Pons (tissue), 1 donor: ENCODE results near the gene GSTO2.
A peak's percentile ranks its signal among the peaks of the same experiment; 100 is the strongest.
"Not testable (repeated sequence)": the region's sequence is repeated elsewhere in the genome, so short reads cannot be mapped to it uniquely, and the experiment has no call there.

Experiments
- DNase-seq: peaks from one replicate; pipeline ENCODE4 v3.0.0-alpha.2; 2016; ENCODE audit warnings: low spot score

Gene GSTO2

DNA sequence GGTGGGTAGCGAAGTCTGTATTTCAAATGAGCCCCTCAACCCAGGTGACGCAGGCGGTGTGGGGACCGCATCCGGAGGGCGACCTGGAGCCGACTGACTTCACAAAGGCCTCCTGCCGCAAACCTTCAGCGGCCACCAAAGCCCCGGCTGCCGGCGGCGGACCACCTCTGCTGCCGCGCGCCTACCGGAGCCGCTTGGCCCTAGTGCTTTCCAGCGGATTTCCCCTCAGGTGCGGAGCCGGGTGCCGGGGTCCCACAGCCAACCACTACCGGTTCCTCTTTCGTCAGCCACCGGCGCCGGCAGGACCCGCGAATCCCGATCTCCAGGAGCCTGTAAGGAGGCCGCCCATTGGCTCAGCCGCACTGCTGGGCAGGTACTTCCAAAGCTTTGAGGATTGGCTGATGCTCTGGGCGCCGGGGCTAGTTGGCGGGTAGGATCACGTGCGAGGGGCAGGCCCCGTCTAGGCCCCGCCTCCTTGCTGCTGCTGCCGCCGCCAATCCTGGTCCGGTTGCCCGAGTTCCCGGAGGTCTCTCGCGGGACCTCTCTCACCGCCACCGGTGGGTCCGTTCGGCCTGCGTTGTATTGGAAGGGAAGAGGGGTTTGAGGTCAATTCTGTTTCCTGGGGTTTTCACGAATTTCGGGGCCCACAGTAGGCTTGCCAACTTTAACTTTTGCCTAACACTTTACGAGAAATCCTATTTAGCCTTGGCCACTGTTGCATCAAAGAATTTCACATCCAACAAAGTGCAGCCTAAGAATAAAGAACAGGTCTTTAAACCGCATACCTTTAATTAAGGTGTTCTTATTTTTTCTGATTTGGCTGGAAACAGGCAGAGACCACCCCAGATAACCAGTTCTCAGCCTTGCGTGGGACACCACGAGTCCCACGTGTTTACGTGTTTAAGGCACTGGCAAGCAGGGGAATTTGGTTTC, at the start of gene GSTO2:
Gene GSTO2, plus strand, starts transcription at position 472 of the 933 bp plus-strand sequence. CDS start 5,732 bp downstream, outside the sequence.
- peak; percentile 98 for DNase-seq

DNA sequence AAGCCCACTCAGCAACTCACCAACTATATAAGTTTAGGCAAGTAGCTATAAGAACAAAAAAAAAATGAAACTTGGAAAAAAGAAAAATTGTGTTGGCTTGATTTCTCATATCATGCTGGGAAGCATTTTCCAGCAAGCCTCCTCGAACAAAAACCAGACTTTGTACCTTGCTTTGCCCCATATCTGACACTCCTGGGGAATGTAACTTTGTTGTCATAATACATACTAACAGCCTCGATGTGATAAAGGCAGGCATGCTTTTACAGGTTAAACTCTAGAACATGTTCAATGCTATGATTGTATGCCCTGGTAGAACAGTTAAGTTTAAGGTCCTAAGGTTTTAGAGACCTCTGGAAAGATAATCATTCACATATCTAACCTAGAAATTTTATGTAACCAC, 48.5 kb upstream of the GSTO2 start:
- DNase-seq: no peak

DNA sequence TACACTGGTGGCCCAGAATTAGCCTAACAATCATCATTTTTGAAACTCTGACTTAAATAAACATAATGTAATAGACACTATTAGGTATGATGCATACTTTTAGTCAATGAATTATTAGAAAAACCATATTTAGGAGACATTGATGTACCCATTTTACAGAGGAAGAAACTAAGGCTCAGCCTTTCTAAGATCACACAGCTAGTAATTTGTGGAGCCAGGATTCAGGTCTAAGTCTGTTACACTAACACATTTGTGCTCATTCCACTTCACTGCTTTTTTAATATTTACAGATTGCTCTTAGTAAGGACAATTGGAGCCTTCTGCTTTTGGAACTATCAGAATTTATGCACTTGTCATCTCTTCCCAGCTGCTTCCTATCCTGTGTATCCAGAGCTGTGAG, 45.7 kb upstream of the GSTO2 start:
- DNase-seq: no peak

DNA sequence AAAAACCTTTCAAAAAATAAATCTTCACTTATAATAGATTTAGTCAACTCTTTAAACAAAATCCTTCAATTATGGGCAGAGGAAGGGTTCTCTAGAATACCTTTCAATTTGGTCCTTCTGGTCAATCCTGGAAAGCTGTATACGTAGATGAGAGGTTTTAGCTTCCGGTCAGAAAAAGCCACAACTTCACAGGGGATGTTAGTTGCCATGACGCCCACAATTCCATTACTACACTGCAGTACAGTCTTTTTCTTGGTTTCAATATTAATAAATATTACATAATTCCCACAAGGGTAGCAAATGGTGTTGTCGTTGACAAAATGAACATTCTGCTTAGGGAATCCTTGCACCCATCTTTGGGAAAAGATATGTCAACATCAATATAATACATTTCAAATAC, 38.5 kb upstream of the GSTO2 start:
- no peak for DNase-seq

DNA sequence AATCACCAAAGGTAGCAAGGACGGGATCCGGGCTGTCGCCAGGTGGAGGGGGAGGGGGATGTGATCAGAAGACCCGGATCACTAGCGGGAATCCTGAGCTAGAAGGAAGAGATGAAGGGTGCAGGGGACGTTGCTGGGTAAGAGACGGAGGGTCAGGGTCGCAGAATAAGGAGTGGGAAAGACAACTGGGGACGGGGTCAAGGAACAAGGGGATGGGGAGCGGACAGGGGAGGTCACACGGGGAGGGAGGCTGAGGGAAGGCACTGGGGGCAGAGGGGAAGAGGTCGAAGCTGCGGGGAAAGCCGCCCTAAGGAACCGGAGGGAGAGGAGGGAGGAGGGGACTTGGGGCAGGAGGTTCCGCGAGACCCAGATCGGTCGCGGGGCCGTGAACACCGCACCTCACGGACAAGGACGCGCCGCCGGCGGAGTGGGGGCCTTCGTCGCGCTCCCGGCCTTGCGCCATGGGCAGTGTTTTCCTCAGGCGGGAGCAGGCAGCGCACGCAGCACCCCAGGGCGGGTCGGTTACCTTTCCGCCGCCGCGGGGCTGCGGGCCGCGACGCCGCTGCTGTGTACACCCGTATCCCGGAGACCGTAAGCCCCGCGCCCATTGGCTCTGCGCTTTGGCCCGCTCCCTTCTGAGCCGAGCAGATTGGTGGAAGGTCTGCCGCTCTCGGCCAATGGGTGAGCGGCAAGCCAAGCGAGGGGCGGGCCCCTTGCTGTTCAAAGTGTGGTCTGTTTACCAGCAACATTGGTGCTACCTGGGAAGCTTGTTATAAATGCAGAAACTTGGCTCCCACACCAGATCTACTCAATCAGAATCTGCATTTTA, 37.0 kb upstream of the GSTO2 start, which contains the start of gene CFAP43:
Gene CFAP43, minus strand, starts transcription at position 581 of the 829 bp plus-strand sequence. Its CDS starts 118 bp downstream, at position 463.
- peak; percentile 93 for DNase-seq

DNA sequence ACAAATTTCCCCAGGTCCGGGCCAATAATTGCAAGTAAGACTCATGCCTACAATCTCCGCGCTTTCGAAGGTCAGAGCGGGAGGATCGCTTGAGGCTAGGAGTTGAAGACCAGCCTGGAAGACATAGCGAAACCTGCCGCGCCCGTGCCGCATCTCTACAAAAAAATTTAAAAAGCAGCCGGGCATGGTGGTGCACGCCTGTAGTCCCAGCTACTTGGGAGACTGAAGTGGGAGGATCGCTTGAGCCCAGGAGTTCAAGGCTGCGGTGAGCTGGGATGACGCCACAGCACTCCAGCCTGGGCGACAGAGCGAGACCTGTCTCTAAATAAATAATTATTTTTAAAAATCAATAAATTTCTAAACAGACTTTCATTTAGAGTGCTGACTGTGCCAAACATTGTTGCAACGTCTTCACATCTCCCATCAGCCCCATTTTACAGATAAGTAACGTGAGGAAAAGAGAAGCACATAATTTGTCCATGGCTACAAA, 36.3 kb upstream of the GSTO2 start:
- no peak for DNase-seq

DNA sequence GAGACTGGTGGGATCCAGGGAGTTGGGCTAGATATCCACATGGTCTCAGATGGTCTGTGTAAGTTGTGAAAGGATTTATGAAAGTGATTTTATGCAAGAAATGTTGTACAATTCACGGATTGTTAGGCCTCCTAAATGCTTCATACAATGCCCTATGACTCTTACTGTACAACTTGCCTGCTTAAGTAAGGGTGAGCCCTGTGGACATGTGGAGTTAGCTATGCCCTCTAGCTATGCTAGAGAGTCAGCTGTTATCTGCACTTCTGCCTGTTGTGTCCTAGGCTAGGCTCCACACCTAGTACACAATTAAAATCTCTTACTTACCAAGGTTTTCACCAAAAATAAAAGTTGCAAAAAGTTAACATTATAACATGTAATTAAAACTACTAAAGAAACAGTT, 35.2 kb upstream of the GSTO2 start:
- DNase-seq: no peak

DNA sequence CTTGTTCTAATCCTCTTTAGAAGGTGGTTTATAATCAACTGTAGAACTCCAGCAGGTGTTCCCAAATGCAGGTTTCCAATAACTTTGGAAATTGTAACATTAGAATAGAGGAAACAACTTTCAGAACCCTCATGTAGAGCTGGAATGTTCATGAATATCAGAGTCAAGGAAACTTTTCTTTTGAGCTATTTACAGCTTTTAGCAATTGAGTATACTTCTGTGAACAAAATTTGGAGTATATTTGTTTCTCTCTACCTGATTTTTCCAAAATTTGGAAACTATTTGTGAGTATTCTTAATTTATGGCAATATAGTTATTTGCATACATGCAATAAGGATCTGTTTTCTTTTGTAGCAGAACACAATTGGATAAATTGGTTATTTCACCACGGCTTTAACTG, 34.0 kb upstream of the GSTO2 start:
- DNase-seq: no peak

DNA sequence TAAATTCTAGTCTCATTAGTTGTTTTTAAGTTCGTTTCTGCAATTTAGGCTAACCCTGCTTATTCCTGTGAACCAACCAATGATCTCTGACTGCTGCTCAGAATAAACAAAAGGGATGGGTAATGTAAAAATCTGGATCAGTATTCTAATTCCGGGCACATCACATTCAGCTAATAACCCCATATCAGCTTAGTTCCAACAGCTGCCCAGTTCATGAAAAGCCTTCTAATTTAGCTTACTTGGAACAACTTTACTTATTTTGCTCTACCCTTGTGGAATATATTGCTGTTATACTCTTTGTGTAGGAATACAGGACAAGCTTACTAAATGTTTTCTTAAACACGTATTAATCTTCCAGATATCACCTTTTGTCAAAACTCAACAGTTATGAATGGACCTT, 33.2 kb upstream of the GSTO2 start:
- DNase-seq: no peak

DNA sequence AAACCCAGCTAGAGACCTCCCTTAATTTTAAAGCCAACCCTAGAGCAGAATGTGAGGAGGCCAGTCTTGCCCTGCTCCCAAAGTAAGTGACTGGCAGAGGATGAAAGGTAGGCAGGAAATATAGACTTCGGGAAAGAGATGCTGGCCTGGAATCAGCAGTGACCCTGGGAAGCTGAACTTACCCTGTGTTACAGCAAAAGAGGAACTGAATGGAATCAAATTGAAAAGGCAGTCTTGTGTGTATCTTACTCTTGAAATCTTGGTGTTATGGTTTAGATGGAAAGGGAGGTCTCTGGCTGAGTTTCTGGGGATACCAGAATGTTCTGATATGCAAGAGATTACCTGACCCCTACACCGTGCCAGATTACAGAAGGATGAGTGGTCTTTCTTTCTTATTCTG, 28.9 kb upstream of the GSTO2 start:
- no peak for DNase-seq

DNA sequence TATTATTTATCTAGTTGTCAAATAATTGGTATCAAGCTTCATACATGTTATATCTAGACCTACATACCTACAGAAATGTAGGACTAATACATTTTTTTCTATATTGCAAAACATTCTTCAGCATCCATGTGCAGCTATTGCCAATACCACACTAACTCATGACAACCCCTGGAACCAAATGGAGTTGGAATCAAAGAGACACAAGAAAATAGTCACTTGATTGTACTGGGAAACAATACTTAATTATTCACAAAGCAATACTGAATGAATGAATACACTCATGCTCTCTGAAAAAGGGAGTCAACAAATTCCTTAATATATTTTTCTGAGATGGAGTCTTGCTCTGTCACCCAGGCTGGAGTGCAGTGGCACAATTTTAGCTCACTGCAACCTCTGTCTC, 26.4 kb upstream of the GSTO2 start:
- DNase-seq: peak; percentile 90

DNA sequence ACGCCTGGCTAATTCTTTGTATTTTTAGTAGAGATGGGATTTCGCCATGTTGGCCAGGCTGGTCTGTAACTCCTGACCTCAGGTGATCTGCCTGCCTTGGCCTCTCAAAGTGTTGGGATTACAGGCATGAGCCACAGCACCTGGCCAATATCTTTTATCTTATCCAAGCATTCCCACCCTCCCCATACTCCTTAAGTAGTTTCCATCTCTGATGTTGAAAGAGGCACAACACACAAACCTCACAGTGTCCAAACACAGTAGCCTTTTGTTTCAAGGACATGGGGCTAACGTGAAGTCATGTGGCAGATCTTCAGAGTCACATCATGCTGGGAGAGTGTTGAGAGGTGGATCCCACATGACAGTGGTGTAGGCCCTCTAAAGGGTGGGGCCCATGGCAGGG, 26.0 kb upstream of the GSTO2 start:
- peak; percentile 87 for DNase-seq

DNA sequence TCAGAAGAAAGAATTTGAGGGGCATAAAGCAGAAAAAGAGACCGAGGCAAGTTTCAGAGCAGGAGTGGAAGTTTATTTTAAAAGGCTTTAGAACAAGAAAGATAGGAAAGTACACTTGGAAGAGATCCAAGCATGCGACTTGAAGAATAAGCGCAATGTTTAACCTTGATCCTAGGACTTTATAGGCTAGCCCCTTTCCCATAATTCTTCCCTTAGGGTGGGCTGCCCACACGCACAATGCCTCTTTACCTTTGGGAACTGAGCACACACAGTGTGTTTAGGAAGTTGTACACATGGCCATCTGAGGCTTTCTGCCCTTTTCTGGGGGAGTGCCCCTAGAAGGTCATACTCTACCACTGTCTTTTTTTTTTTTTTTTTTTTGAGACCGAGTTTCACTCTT, 25.5 kb upstream of the GSTO2 start:
- DNase-seq: no peak

DNA sequence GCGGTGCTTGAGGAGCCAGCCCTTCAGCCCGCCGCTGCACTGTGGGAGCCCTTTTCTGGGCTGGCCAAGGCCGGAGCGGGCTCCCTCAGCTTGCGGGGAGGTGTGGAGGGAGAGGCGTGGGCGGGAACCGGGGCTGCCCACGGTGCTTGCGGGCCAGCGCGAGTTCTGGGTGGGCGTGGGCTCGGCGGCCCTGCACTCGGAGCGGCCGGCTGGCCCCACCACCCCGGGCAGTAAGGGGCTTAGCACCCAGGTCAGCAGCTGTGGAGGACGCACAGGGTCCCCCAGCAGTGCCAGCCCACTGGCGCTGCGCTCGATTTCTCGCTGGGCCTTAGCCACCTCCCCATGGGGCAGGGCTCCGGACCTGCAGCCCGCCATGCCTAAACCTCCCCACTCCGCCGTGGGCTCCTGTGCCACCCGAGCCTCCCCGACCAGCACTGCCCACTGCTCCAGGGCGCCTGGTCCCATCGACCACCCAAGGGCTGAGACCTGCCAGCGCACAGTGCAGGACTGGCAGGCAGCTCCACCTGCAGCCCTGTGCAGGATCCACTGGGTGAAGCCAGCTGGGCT, 23.8 kb upstream of the GSTO2 start:
- DNase-seq: no peak

DNA sequence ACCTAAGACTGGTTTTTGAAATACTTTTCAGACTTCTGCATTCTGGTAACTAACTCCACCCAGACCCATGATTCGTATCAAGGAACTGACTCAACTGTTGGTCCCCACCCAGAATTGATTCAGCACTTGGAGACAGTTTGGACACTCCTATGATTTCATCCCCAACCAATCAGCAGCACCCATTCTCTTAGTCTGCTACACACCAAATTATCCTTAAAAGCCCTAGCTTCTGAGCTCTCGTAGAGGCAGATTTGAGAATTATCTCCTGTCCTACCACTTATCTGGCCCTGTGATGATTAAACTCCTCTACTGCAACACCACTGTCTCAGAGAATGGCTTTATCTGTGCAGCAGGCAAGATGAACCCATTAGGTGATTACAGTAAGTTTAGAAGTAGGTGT, 22.0 kb upstream of the GSTO2 start:
- DNase-seq: no peak

DNA sequence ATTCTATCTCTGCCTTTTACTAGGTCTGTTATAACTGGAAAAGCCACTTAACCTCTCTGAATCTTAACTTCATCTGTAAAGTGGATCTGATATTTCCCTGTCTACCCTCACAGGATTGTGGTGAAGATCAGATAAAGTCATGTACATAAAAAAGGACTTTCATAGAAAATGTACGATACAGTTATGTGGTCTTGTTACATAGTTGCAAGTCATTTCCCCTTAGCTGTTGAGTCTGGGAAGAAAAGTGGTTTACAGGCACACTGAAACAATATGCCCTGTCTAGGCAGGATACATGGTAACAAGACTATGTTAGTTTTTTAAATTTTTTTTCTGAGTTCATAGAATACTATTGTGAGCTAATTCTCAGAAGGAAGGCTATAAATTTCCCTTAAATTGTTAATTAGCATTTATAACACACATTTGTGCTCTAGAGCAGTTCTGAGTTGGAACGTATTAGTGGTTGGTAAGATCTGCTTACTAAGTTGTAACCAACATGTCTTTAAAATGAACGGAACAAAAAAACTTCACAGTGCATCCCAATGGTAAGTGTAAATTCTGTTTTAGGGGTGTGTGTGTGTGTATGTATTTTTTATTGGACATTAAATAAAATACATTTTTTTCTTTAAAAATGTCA, 21.4 kb upstream of the GSTO2 start:
- DNase-seq: no peak

DNA sequence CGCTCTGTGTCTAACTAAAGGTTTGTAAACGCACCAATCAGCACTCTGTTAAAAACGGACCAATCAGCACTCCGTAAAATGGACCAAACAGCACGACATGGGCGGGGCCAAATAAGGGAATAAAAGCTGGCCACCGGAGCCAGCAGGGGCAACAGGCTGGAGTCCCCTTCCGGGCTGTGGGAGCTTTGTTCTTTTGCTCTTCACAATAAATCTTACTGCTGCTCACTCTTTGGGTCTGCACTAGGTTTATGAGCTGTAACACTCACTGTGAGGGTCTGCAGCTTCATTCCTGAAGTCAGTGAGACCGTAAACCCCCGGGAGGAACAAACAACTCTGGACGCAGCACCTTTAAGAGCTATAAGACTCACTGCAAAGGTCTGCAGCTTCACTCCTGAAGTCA, 20.1 kb upstream of the GSTO2 start:
- DNase-seq: not testable (repeated sequence)

DNA sequence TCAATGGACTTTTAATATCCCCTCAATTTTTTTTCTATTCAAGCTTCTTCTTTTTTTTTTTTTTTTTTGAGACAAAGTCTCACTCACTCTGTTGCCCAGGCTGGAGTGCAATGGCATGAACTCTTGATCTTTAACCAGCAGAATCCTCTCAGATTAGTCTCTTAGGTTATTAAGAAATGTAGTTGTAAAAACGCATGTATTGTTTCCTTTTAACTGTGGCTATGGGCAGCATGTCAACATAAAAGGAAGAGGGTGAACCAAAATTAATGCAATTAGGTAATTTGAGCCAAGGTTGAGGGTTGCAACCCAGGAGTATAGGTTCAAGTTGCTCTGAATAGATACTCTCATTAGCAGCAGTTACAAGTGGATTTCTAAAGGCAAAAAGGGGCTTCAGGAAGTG, 18.6 kb upstream of the GSTO2 start:
- no peak for DNase-seq

DNA sequence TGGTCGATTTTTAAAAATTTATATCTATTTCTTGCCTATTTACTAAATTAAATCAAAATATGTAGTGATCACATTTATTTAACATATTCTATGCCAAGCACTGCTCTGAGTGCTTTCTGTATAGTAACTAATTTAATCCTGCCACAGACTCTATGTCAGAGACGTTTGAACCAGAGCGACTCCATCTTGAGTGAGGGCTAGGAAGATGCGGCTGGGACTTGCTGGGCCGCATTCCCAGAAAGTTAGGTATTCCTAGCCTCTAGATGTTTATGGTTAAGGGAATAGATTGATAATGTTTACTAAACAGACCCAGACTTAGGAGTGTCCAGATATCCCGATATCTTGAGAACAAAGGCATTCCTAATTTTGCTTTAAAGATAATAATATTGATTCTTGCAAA, 17.5 kb upstream of the GSTO2 start:
- no peak for DNase-seq

DNA sequence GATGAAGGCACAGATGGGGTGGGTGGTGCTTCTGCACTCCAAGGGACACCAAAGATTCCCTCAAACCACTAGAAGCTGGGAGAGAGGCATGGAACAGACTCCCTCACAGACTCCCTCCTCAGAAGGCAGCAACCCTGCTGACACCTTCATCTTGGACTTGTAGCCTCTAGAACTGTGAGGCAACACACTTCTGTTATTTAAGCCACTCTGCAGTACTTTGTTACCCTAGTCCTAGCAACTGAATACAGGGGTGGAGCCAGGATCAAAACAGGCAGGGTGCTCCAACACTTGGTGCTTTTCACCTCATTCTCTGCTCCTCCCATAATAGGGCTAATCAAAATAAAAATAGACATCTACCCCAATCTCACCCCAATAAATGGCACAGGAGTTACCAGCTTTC, 16.6 kb upstream of the GSTO2 start:
- no peak for DNase-seq

DNA sequence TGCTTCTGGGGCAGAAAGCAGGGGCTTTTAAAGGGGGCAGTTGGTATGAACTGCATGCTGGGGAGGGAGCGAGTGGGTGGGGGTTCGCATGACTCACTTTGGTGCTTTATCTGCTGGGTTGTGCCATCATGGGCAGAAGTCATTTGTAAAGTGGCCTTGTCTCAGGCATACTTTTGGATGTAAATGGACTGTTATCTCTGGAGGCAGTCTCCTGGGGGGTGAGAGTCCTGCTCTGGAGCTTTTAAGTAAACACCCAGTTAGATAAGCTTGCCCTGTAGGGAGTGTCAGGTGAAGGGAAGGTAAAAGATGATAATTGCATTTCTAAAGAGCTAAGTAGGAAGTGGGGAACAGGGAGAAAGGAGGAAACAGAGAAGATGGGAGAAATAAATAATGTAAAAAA, 15.9 kb upstream of the GSTO2 start:
- no peak for DNase-seq
